Activated CD8-positive, alpha-beta T cell treated with anti-CD3 and anti-CD28 coated beads, Interleukin-2, amount 10 ng/mL, durations not matched to agents 7 days and 5 days (primary cell): ENCODE results near the gene FOSB. TPM values are rescaled to one million over a fixed set of nuclear protein-coding genes. Genes with fewer than 3 reads are reported as not detected.
A peak's percentile ranks its signal among the peaks of the same experiment; 100 is the strongest.
"Not testable (repeated sequence)": the region's sequence is repeated elsewhere in the genome, so short reads cannot be mapped to it uniquely, and the experiment has no call there.

Experiments used
- ATAC-seq: fragments of 150-1000 bp; cut with Tn5 transposase; one replicate; pipeline ENCODE4 v1.10.0; 2021; ENCODE audit warnings: moderate library complexity
- CTCF ChIA-PET: fragments of 350-600 bp; sonication (Branson Sonifier 250); formaldehyde crosslinking; loops from one replicate; lab custom pipeline; 2021; ENCODE audit warnings: antibody characterized with exemption; lab: Charles Lee
- POLR2A ChIA-PET: fragments of 350-600 bp; sonication (Branson Sonifier 250); formaldehyde crosslinking; loops from one replicate; lab custom pipeline; 2021; ENCODE audit warnings: antibody characterized with exemption; lab: Charles Lee
- DNase-seq: peaks from one replicate; pipeline ENCODE4 v3.0.0-alpha.2; 2020
- H3K27ac Mint-ChIP-seq: one replicate; pipeline ENCODE4 v1.8.0; 2021; ENCODE audit warnings: mild to moderate bottlenecking, mixed read lengths
- H3K27me3 Mint-ChIP-seq: one replicate; pipeline ENCODE4 v1.8.0; 2021; ENCODE audit warnings: low read depth, mixed read lengths
- H3K36me3 Mint-ChIP-seq: one replicate; pipeline ENCODE4 v1.8.0; 2021; ENCODE audit warnings: low read depth, mixed read lengths
- H3K4me1 Mint-ChIP-seq: one replicate; pipeline ENCODE4 v1.8.0; 2021; ENCODE audit warnings: low read depth, mixed read lengths
- H3K4me3 Mint-ChIP-seq: one replicate; pipeline ENCODE4 v1.8.0; 2021; ENCODE audit warnings: mild to moderate bottlenecking, mixed read lengths
- H3K9me3 Mint-ChIP-seq: one replicate; pipeline ENCODE4 v1.8.0; 2022; ENCODE audit warnings: mixed read lengths; ENCODE audit not compliant: insufficient read depth
- total RNA-seq, 2 experiments: library from RNA; stranded (reverse); gene quantifications; one replicate each; pipeline ENCODE4 v1.2.3, GENCODE V29; 2021

The FOSB gene
- total RNA-seq, 2 experiments from 2014 or later = 154 to 172 TPM

DNA sequence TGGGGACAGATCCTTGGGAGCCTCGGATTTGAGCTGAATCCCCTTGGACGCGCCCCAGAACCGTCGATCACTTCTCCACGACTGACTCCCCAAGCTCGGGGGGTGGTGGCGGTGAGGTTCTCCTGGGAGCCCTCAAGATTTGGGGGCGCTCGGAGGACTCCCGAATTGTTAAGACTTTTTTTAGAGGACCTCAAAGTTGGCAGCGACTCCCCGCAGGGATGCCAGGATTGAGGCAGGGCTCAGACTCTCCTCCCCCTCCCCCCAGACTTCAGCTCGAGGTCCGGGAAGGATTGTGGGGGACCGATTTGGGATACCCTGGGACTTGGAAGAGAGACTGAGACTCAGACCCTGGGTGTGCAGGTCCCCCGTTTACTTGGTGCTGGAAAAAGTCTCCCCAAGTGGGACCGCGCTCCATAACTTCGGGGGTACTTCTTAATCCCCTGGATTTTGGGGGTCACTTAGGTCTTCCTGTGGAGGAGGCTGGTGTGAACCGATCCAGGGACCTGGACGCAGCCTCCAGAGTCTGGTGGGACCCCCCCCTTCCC, 40.1 kb downstream of the FOSB start:
- Mint-ChIP-seq H3K36me3 (peaks cover 37% of the 10 kb centered on the region), H3K27ac (peak overlapping the region; percentile 67), H3K9me3 (no peaks in the 10 kb centered on the region), H3K4me1 (peaks cover 56% of the 10 kb centered on the region), H3K4me3 (peak overlapping the region; percentile 87), H3K27me3 (no peaks in the 10 kb centered on the region)
- ATAC-seq = no peak
- POLR2A ChIA-PET = interaction anchor here (1.3 kb wide), 1 partner anchor 134 kb away, joined by 10 read pairs; no protein-coding TSS in a partner anchor
- CTCF ChIA-PET = interaction anchor here (0.7 to 1.6 kb wide), 7 partner anchors 9 to 209 kb away, joined by 3 to 6 read pairs (median 3); no protein-coding TSS in a partner anchor
- no peak for DNase-seq

DNA sequence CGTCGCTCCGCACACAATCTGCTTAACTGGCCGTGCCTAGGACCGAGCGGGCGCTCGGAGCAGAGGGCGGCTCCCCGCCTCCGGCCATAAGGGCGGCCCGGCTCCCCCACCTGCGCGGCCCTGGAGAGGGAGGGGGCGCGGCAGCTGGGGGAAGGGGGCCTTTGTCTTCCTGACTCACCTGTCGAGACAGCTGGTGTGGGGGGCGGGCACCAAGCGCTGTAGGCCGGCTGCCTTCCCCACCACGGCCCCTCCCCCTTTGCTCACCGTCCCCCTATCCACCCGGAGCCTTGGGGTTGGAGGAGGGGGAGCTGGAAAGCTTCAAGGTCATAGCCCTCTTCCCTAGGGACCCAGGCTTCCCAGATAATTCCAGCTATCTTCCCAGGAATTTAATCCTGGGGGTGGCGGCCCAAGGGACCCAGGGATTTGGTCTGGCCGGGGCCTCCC, 40.6 kb downstream of the FOSB start:
- DNase-seq (peak; percentile 62), ATAC-seq (peak; percentile 1)
- H3K9me3 Mint-ChIP-seq = no peaks in the 10 kb centered on the region
- ChIA-PET POLR2A (interaction anchor here (1.3 kb wide), 1 partner anchor 133 kb away, joined by 10 read pairs; no protein-coding TSS in a partner anchor), CTCF (interaction anchor here (0.7 to 1.6 kb wide), 7 partner anchors 9 to 208 kb away, joined by 3 to 6 read pairs (median 3); no protein-coding TSS in a partner anchor)
- H3K4me1 Mint-ChIP-seq = peaks cover 58% of the 10 kb centered on the region
- H3K27me3 Mint-ChIP-seq = no peaks in the 10 kb centered on the region
- H3K27ac Mint-ChIP-seq = peak overlapping the region; percentile 82
- peak overlapping the region; percentile 87 for H3K4me3 Mint-ChIP-seq
- H3K36me3 Mint-ChIP-seq = peaks cover 40% of the 10 kb centered on the region

DNA sequence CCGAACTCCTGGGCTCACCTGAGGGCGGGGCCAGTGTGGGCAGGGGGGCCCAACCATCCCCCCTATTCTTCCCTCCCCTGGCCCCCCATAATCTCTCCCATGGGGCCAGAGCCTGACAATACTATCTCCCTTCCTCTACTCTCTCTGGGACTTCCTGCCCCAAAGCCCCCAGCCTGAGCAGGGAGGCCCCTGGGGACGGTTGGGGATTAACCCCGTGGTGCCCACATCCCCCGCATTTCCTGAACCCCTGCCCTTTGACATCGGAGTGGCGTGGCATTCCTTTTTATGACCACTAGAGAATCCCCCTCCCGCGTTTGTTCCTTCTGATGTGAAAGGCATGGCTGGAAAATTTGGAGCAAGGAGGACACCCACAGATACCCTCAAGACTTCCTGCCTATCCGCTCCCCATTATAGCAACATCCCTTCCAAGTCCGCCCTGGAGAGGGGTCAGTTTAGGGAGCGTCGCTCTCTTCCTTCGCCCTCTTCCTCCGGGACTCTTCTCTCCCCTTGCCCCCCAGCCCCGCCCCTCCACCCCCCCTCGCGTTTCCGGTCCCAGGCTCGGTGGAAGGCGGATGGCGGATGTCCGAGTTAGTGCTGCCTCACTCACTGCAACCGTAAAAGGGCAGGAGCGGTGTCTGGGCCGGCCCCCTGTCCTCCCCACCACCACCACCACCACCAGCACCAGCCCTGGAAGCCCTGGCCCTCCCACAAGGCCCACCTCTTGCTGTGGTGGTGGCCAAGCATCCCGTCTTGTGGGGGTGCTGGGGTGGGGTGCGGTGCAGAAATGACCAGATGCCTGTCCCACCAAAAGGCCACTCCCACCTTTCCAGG, 41.3 kb downstream of the FOSB start:
- H3K36me3 Mint-ChIP-seq = peaks cover 42% of the 10 kb centered on the region
- ATAC-seq (no peak), DNase-seq (peak; percentile 71)
- no peaks in the 10 kb centered on the region for H3K9me3 Mint-ChIP-seq
- CTCF ChIA-PET = interaction anchor here (1.0 to 1.7 kb wide), 6 partner anchors 10 to 133 kb away, joined by 3 to 10 read pairs (median 6); no protein-coding TSS in a partner anchor
- H3K27me3 Mint-ChIP-seq = no peaks in the 10 kb centered on the region
- POLR2A ChIA-PET = interaction anchor here (1.3 kb wide), 1 partner anchor 133 kb away, joined by 10 read pairs; no protein-coding TSS in a partner anchor
- peak overlapping the region; percentile 82 for H3K27ac Mint-ChIP-seq
- peaks cover 62% of the 10 kb centered on the region for H3K4me1 Mint-ChIP-seq
- peak overlapping the region; percentile 87 for H3K4me3 Mint-ChIP-seq

DNA sequence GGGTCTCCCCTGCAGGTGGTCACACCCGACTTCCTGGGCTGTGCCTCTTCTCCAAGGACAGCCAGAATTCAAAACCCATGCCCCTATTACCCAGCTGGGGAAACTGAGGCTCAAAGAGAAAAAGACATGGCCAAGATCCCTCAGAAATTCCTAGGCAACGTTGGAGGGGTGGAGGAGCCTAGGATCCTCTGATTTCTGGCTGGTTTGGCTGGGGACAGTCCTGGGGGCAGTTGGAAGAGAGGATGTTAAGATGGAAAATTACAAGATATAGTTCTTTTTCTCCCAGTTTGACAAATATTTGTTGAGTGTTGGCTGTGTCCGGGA, 41.9 kb downstream of the FOSB start:
- H3K9me3 Mint-ChIP-seq = no peaks in the 10 kb centered on the region
- POLR2A ChIA-PET = no interaction called here
- H3K4me1 Mint-ChIP-seq = peaks cover 68% of the 10 kb centered on the region
- CTCF ChIA-PET = interaction anchor here (0.7 to 1.7 kb wide), 5 partner anchors 10 to 133 kb away, joined by 3 to 10 read pairs (median 5); no protein-coding TSS in a partner anchor
- peaks cover 42% of the 10 kb centered on the region for H3K36me3 Mint-ChIP-seq
- peak overlapping the region; percentile 82 for H3K27ac Mint-ChIP-seq
- no peak for ATAC-seq
- H3K4me3 Mint-ChIP-seq = peak overlapping the region; percentile 87
- H3K27me3 Mint-ChIP-seq = no peaks in the 10 kb centered on the region
- DNase-seq = no peak

DNA sequence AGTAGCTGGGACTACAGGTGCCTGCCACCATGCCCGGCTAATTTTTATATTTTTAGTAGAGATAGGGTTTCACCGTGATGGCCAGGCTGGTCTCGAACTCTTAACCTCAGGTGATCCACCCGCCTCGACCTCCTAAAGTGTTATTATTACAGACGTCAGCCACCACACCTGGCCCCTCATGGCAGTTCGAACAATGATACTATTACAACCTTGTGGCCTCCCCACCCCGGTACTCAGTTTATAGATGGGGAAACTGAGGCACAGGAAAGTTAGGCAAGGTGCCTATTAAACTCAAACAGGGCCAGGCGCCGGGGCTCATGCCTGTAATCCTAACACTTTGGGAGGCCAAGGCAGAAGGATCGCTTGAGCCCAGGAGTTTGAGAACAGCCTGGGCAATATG, 42.6 kb downstream of the FOSB start:
- H3K9me3 Mint-ChIP-seq, DNase-seq, H3K27me3 Mint-ChIP-seq, POLR2A ChIA-PET, ATAC-seq: not testable (repeated sequence)
- Mint-ChIP-seq H3K4me3 (peak overlapping the region; percentile 87), H3K4me1 (peaks cover 70% of the 10 kb centered on the region), H3K27ac (peak overlapping the region; percentile 49), H3K36me3 (peaks cover 43% of the 10 kb centered on the region)
- CTCF ChIA-PET = interaction anchor here (0.7 to 1.7 kb wide), 5 partner anchors 11 to 132 kb away, joined by 3 to 10 read pairs (median 5); no protein-coding TSS in a partner anchor

DNA sequence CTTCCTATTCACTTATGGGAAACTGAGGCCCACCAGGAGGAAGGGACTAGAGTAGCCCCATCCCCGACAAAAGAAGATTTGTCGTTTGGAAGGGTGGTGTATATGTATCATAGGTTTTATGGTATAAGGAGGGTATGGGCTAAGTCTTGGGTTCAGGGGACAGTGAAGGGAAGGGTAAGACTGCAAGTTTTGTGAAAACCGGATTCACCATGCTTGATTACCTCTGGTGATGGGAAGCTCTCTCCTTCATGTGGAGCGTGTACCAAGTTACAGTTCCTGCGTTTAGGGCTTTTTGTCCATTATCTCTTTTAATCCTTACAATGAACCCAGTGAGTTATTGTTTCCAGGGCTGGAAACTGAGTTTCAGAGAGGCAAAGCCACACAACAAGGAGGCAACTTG, 43.3 kb downstream of the FOSB start:
- Mint-ChIP-seq H3K27ac (peak overlapping the region; percentile 49), H3K36me3 (peaks cover 47% of the 10 kb centered on the region), H3K9me3 (no peaks in the 10 kb centered on the region), H3K27me3 (no peaks in the 10 kb centered on the region), H3K4me3 (peak overlapping the region; percentile 87), H3K4me1 (peaks cover 70% of the 10 kb centered on the region)
- ChIA-PET CTCF (interaction anchor here (1.3 to 1.7 kb wide), 2 partner anchors 26 to 131 kb away, joined by 3 to 10 read pairs; no protein-coding TSS in a partner anchor), POLR2A (no interaction called here)
- DNase-seq = no peak
- no peak for ATAC-seq

DNA sequence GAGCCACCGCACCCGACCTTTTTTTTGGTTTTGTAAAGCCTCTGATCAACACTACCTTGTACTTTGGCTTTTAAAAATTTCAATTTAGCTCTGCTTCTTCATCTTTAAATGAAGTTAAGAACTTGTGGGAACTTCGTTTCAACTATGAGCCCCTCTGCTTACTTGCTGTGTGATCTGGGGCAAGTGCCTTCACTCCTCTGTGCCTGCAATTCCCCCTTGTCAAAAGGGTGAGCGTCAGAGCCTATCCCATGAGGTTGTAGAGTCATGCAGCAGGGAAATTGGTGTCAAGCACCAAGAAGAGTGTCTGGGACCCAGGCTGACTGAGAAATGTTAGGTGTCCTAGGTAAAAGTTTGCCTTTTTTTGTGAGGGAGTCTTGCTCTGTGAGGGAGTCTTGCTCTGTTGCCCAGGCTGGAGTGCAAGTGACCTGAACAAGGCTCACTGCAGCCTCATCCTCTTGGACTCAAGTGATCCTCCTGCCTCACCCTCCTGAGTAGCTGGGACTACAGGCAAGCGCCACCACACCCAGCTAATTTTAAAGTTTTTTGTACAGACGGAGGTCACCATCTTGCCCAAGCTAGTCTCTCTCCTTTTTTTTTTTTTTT, 45.2 kb downstream of the FOSB start:
- H3K4me3 Mint-ChIP-seq = no peak overlapping the region
- ChIA-PET CTCF (interaction anchor here (1.4 to 1.9 kb wide), 2 partner anchors 45 to 129 kb away, joined by 4 to 8 read pairs; no protein-coding TSS in a partner anchor), POLR2A (interaction anchor here (1.2 kb wide), 1 partner anchor 129 kb away, joined by 3 read pairs; no protein-coding TSS in a partner anchor)
- DNase-seq (no peak), ATAC-seq (no peak)
- H3K27ac Mint-ChIP-seq = peak overlapping the region; percentile 78
- H3K4me1 Mint-ChIP-seq = peaks cover 78% of the 10 kb centered on the region
- no peaks in the 10 kb centered on the region for H3K27me3 Mint-ChIP-seq
- H3K9me3 Mint-ChIP-seq = no peaks in the 10 kb centered on the region
- H3K36me3 Mint-ChIP-seq = peaks cover 52% of the 10 kb centered on the region

DNA sequence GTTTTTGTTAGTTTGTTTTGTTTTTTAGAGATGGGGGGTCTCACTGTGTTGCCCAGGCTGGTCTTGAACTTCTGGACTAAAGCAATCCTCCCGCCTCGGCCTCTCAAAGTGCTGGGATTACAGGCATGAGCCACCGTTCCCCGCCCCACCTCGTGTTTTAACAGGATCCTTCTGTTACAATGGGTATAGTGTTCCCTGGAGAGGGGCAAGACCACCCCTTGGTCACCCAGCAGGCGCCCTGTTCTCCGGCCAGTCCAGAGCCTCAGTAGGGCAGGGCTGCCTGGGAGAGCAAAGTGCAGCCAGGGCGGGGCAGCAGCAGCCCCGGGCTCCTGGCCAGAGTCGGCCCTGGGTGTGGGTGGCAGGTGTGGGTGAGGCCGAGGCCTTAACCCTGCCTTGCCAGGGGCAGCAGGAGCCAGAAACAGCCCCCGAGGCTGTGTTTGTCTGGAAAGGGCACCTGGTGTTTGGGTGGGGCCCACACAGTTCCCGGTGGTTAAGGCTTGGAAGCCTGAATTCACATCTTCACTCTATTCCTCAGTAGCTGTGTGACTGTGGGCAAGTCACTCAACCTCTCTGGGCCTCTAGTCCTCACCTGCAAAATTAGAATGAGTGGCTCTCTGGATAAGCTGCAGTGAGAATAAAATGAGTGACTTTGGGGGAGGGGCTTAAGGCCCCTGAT, 46.7 kb downstream of the FOSB start:
- CTCF ChIA-PET = interaction anchor here (0.8 to 2.6 kb wide), 6 partner anchors 9 to 203 kb away, joined by 3 to 13 read pairs (median 6); no protein-coding TSS in a partner anchor
- peak; percentile 30 for ATAC-seq

DNA sequence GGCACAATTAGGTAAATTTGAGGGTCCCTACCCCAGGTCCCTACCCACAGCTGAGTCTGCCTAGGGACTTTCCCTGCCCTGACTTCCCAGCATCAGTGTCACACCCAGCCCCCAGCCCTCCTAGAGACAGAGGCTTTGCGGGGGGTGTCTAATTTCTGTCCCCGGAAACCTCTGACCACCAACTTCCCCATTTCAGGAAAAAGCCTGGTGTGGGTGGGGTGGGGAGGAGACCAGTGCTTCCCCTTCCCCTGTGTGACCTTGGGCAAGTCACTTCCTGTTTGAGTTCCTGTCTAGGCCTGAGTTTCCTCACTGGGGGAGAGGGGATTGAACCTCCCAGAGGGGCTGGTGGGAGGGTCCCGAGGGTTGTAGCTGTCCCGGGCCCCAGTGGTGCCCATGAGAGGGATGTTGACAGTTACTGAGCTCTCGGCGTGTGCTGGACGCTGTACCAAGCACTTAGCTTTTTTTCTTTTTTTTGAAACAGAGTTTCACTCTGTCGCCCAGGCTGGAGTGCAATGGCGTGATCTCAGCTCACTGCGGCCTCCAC, 47.4 kb downstream of the FOSB start:
- DNase-seq = no peak

More for the DNA sequence above, 46.7 kb downstream of the FOSB start:
- H3K27me3 Mint-ChIP-seq = no peaks in the 10 kb centered on the region
- POLR2A ChIA-PET = interaction anchor here (0.6 kb wide), 1 partner anchor 123 kb away, joined by 3 read pairs; no protein-coding TSS in a partner anchor
- H3K4me3 Mint-ChIP-seq = peak overlapping the region; percentile 57
- H3K36me3 Mint-ChIP-seq = peaks cover 54% of the 10 kb centered on the region
- peaks cover 77% of the 10 kb centered on the region for H3K4me1 Mint-ChIP-seq
- DNase-seq = no peak
- H3K27ac Mint-ChIP-seq = peak overlapping the region; percentile 85
- H3K9me3 Mint-ChIP-seq = no peaks in the 10 kb centered on the region

DNA sequence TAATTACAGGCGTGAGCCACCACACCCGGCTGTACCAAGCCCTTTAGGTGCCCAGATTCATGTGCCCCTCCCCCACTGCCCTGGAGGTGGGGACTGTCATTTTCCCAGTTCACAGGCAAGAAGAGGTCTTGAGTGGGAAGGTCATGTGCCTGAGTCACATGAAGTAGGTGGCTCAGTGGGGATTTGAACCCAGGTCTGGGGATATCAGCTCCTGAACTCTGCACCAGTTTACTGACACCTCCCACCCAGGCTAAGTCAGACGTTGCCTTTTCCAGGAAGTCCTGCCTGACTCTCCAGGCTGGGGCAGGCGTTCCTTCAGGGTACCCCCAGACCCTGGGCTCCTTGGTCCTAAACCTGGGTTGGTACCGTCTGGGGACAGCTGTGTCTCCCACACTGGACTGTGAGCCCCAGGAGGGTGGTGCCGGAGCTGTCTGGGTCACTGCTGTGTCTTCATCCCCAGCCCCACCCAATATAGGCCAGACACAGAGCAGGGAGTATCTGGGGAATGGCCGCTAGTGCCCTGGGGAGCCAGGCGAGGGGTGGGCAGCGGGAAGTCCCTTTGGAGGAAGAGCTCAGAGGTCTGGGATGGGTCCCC, 48.1 kb downstream of the FOSB start:
- POLR2A ChIA-PET = no interaction called here
- H3K4me1 Mint-ChIP-seq = peaks cover 69% of the 10 kb centered on the region
- H3K27ac Mint-ChIP-seq = peak overlapping the region; percentile 85

More for the DNA sequence above, 47.4 kb downstream of the FOSB start:
- peaks cover 71% of the 10 kb centered on the region for H3K4me1 Mint-ChIP-seq
- H3K27ac Mint-ChIP-seq = peak overlapping the region; percentile 85
- peaks cover 52% of the 10 kb centered on the region for H3K36me3 Mint-ChIP-seq
- ChIA-PET CTCF (interaction anchor here (0.7 to 2.6 kb wide), 9 partner anchors 9 to 202 kb away, joined by 3 to 13 read pairs (median 3); partner anchors contain the start of gene QPCTL), POLR2A (interaction anchor here (0.6 kb wide), 1 partner anchor 123 kb away, joined by 3 read pairs; no protein-coding TSS in a partner anchor)
- peak; percentile 41 for ATAC-seq
- H3K27me3 Mint-ChIP-seq = no peaks in the 10 kb centered on the region
- peak overlapping the region; percentile 57 for H3K4me3 Mint-ChIP-seq
- no peaks in the 10 kb centered on the region for H3K9me3 Mint-ChIP-seq

More for the DNA sequence above, 48.1 kb downstream of the FOSB start:
- no peak for DNase-seq
- peak overlapping the region; percentile 57 for H3K4me3 Mint-ChIP-seq
- CTCF ChIA-PET = interaction anchor here (0.7 to 2.6 kb wide), 10 partner anchors 9 to 201 kb away, joined by 3 to 13 read pairs (median 3); partner anchors contain the start of gene QPCTL
- H3K9me3 Mint-ChIP-seq = no peaks in the 10 kb centered on the region
- H3K36me3 Mint-ChIP-seq = peaks cover 50% of the 10 kb centered on the region
- no peaks in the 10 kb centered on the region for H3K27me3 Mint-ChIP-seq
- no peak for ATAC-seq
